Urinary bladder (tissue), 4 donors: ENCODE results near the gene CIAO2A. TPM values are rescaled to one million over a fixed set of nuclear protein-coding genes. Genes with fewer than 3 reads are reported as not detected.

Experiments
- DNase-seq: peaks from one replicate; pipeline ENCODE4 v3.0.0-alpha.2; 2015; ENCODE audit errors: extremely low spot score
- H3K27ac ChIP-seq: one replicate; pipeline ENCODE4 v1.5.1; 2013; ENCODE audit warnings: low read depth, mild to moderate bottlenecking, moderate library complexity
- H3K36me3 ChIP-seq: one replicate; pipeline ENCODE4 v1.6.1; 2013; ENCODE audit warnings: mild to moderate bottlenecking, moderate library complexity; ENCODE audit not compliant: insufficient read depth
- H3K4me1 ChIP-seq: one replicate; pipeline ENCODE4 v1.6.1; 2013; ENCODE audit warnings: mild to moderate bottlenecking, moderate library complexity; ENCODE audit not compliant: insufficient read depth
- H3K4me3 ChIP-seq: one replicate; pipeline ENCODE4 v1.5.1; 2013; ENCODE audit warnings: low read depth, low read length
- WGBS: extraction: QIAGEN DNeasy Blood & Tissue Kit; methylation state at CpG from one replicate; pipeline ENCODE4 v1.1.7; 2013; 5-methylcytosine and 5-hydroxymethylcytosine counted together
- polyA plus RNA-seq: library from polyadenylated mRNA; stranded (reverse); fragments of 200-250 nt; gene quantifications from one replicate; pipeline ENCODE4 v1.2.3, GENCODE V29; 2013
- total RNA-seq: library from RNA; depleted of rRNA; stranded (reverse); fragments of >200 nt; gene quantifications from one replicate; pipeline ENCODE4 v1.2.3, GENCODE V29; 2014
- donor health status: healthy with polysubstance abuse.
- donor health status: healthy.

Gene CIAO2A, protein sequence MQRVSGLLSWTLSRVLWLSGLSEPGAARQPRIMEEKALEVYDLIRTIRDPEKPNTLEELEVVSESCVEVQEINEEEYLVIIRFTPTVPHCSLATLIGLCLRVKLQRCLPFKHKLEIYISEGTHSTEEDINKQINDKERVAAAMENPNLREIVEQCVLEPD
- 54.6 TPM for total RNA-seq
- 33.5 TPM for polyA plus RNA-seq

DNA sequence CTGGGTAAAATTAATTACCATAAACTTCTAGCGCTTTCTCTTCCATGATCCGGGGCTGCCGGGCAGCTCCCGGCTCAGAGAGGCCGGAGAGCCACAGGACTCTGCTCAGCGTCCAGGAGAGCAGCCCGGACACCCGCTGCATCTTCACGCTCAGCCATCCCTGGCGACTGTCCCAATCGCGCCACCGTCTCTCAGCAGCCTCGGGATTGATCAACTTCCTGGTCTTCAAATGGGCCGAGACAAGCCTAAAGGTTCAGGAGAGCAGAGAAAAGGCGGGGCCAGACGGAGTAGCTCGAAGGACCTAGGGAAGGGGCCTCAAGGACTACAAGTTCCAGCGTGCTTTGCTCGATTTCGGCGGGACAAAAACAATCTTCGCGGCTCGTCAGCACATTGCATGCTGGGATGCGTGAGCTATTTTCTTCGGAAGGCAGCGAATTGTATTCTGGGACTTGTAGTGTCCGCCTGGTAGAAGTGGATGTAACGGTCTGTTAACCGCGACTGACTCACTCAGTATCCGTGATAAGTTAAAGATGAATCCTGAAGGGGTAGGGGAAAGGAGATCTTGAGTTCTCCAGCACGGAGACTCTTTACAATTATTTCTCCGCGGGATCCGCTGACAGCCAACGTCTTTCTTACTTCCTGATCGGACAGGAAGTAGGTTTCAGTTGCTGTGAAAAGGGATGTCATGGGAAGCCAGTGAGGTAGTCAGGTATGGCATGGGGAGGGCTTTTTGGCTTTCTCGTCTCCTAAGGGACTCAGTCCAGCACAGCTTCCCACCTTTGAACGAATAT is at the start of gene CIAO2A:
Gene CIAO2A, minus strand, starts transcription at position 212 of the 791 bp plus-strand sequence. Its CDS starts 70 bp downstream, at position 142.
- peak within 1 kb of the TSS; percentile 82 for H3K27ac ChIP-seq
- peak within 1 kb of the TSS; percentile 61 for H3K4me3 ChIP-seq
- H3K36me3 ChIP-seq = no peaks in the 10 kb centered on the region
- DNase-seq = peak; percentile 98
- H3K4me1 ChIP-seq = no peaks in the 10 kb centered on the region
- WGBS = under 1% methylated on average over 41 of the region's 41 CpGs

DNA sequence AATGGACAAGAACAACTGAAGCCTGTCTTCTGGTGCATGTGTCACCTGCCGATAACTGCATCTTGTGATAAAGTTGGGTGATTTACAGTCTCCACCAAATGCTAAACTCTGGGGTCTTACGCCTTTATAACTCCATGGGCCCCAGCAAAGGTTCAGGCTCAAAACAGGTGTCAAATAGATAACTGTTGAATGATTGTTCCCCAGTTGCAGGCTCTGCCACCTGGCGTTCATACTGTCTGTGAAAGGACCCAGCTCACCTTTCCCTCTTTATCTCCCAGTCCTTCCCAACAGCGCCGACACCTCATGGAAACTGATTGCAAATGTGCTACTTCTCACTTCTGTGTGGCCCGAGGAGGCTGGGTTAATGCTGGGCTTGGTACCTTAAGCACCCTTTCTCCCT is 49.6 kb upstream of the CIAO2A start:
- DNase-seq = no peak
- no peaks in the 10 kb centered on the region for H3K4me1 ChIP-seq
- peaks cover 2% of the 10 kb centered on the region for H3K36me3 ChIP-seq
- H3K4me3 ChIP-seq = no peak overlapping the region
- no peak overlapping the region for H3K27ac ChIP-seq
- WGBS = 85% methylated on average over 6 of the region's 6 CpGs

DNA sequence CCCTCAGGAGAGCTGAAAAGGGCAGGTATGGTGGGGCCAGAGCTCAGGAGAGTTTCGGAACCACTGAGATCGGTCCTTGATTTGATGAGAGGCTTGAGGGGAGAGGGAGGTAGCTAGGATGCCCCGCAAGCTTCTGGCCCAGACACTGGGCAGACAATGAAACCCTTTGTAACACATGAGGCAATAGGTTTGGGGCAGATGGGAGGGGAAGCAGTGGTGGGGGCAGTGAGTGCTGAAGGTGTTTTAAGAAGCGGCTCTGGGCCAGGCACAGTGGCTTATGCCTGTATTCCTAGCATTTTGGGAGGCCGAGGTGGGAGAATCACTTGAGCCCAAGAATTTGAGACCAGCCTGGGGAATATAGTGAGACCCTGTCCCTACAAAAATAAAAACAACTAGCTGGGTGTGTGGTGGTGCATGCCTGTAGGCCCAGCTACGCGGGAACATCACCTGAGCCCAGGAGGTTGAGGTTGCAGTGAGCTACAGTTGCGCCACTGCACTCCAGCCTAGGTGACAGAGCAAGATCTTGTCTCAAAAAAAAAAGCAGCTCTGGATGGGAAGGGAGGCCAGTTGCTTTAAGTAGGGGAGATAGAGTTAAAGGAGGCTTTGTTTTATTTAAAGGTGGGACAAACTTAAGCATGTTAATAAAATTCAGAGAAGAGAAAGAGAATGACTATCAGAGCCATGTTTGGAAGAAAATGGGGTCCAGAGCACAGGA is 48.3 kb upstream of the CIAO2A start:
- Histone ChIP-seq H3K4me1 (no peaks in the 10 kb centered on the region), H3K4me3 (no peak overlapping the region), H3K27ac (no peak overlapping the region), H3K36me3 (peaks cover 7% of the 10 kb centered on the region)
- WGBS = 97% methylated on average over 8 of the region's 8 CpGs
- DNase-seq = no peak

DNA sequence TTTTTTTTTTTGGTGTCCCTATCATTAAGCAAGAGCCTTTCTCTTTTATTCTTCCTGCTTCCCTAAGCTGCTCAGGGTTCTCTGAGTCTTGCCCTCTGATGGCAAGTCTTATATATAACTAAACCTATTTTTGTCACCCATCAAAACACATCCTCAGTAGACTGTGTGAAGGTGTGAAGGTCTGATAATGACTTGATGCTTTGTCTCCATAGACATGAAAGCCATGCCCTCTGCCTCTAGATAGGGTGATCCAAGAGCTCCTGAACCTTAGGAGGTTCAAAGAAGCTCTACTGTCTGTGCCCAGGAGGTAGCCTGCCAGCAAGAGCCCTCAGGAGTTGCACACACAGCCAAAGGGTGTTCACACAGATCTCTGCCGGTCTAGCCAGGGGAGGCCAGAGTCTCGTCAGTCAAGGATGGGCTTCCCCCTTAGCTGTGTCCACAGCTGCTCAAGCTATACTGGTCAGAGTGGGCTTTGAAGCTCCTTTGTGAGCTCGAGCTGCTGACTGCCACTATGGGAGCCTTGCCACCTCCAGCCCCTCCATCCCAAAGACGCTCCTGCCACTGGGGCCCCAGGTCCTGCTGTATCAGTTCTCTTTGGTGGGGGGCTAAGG is 44.8 kb upstream of the CIAO2A start:
- peaks cover 12% of the 10 kb centered on the region for H3K36me3 ChIP-seq
- 93% methylated on average over 4 of the region's 4 CpGs for WGBS
- no peaks in the 10 kb centered on the region for H3K4me1 ChIP-seq
- no peak overlapping the region for H3K27ac ChIP-seq
- H3K4me3 ChIP-seq = no peak overlapping the region
- DNase-seq = no peak

DNA sequence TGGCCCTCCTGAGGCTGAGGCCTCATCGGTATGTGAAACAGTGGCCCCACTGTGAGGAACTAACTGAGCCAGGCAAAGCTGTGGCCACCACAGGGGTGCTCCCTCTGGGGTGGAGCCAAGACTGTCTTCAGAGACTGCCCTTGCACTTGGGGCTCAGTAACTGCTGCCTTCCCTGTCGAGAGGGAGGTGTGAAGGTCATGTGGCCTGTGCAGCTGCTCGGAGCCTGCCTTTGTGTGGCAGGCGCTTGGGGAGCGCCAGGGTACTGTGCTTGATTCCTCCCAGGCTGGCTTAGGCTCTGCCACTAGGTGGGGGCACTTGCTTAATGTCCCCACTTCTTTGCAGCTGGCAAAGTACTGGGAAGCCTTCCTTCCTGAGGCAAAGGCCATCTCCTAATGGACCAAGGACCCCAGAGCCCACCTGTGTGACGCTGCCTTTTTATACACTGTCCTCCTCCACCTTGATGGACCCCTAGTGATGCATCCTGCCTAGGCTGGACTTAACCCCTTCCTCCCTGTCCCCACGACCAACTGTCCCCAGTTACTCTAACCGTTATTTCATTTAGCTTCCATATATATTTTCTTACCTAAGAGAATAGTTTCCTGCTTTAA is 43.7 kb upstream of the CIAO2A start:
- no peak for DNase-seq
- Histone ChIP-seq H3K36me3 (peaks cover 12% of the 10 kb centered on the region), H3K4me1 (no peaks in the 10 kb centered on the region), H3K4me3 (no peak overlapping the region), H3K27ac (no peak overlapping the region)
- 76% methylated on average over 8 of the region's 8 CpGs for WGBS

DNA sequence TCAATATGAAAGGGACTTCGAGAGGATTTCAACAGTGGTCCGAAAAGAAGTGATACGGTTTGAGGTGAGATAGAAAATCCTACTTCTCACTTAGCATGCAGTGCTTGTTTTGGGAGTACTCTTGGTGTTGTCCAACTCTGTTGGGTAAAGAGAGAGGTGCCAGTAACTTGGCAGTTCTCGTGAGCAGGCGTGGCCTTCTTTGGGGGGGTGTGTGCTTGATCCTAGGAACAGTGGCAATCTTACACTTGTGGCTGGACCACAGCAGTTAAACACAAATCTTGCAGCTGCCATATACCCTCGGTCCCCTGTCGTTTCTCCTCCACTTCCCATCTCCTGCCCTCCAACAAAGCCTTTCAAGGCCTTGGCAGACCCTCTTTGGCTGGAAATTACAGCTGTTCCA is 42.7 kb upstream of the CIAO2A start:
- H3K4me1 ChIP-seq = no peaks in the 10 kb centered on the region
- peaks cover 18% of the 10 kb centered on the region for H3K36me3 ChIP-seq
- WGBS = 93% methylated on average over 7 of the region's 7 CpGs
- no peak overlapping the region for H3K27ac ChIP-seq
- DNase-seq = no peak
- no peak overlapping the region for H3K4me3 ChIP-seq

DNA sequence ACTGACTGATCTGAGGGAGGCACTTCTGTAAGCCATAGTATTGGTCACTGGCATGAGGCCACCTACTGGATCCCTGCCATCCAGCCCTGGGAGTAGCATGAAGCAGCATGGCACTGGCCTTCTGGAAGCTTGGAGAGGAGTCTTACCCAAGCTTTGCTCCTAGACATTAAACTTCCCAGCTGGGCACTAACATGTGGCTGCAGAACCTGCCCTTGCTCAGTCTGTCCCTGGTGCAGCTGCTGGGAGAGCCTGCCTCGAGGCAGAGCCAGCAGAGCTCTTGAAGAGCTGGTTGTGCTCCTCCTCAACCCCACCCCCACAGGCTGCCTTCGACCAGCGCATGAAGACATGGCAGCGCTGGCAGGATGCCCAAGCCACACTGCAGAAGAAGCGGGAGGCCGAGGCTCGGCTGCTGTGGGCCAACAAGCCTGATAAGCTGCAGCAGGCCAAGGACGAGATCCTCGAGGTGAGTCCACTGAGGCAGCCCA is 40.7 kb upstream of the CIAO2A start:
- 68% methylated on average over 9 of the region's 9 CpGs for WGBS
- peaks cover 22% of the 10 kb centered on the region for H3K36me3 ChIP-seq

DNA sequence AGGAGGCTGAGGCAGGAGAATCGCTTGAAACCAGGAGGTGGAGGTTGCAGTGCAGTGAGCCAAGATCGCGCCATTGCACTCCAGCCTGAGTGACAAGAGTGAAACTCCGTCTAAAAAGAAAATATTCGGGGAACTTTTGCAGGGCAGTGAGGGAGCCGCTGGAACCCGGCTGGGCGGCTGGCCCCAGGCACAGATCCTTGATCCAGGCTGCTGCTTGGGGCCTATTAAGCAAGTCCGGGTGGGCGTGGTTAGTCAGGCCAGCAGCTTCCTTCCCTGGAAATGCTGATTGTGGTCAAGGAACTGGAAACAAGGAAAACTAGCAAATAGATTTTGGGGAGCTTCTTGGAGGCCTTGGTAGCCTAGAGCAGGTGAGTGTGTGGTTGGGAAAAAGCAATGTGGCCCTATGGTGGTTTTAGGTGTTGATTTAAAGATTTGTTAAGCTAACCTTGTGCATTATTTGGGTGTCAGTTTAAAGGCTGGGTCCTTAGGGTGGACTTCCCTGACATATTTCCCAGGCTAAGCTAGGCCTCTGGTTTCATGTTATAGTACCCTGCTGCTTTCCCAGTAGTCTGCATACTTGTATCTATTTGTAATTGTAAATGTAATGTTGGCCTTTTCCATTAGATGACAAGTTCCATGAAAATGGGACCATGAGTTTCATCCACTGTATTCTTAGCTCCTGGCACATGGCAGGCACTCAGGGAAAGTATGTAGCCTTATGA is 40.1 kb upstream of the CIAO2A start:
- no peak for DNase-seq
- no peaks in the 10 kb centered on the region for H3K4me1 ChIP-seq
- peaks cover 21% of the 10 kb centered on the region for H3K36me3 ChIP-seq
- 94% methylated on average over 10 of the region's 10 CpGs for WGBS
- no peak overlapping the region for H3K27ac ChIP-seq
- H3K4me3 ChIP-seq = no peak overlapping the region

More for the DNA sequence above, 40.7 kb upstream of the CIAO2A start:
- Histone ChIP-seq H3K4me1 (no peaks in the 10 kb centered on the region), H3K27ac (no peak overlapping the region), H3K4me3 (no peak overlapping the region)
- DNase-seq = no peak

DNA sequence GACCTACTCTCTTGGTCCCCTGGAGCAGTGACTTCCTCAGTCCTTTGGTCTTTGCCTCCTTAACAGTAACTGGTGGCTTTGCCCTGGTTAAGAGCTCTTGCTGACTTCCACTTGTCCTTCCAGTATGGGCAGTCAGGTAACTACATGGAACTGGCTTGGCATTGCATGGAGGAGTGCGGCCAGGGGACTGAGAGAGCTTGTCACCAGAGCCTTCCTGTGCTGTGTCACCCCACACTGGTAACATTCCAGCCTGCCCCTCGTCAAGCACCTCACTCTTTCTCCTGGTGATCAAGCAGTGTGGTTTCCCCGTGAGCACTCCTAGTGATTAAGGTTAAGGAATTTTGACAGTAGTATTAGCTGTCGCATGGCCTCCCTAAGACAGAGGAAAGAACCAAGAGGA is 38.6 kb upstream of the CIAO2A start:
- Histone ChIP-seq H3K36me3 (peaks cover 18% of the 10 kb centered on the region), H3K4me1 (no peaks in the 10 kb centered on the region), H3K4me3 (no peak overlapping the region), H3K27ac (no peak overlapping the region)
- DNase-seq = no peak
- 94% methylated on average over 4 of the region's 4 CpGs for WGBS

DNA sequence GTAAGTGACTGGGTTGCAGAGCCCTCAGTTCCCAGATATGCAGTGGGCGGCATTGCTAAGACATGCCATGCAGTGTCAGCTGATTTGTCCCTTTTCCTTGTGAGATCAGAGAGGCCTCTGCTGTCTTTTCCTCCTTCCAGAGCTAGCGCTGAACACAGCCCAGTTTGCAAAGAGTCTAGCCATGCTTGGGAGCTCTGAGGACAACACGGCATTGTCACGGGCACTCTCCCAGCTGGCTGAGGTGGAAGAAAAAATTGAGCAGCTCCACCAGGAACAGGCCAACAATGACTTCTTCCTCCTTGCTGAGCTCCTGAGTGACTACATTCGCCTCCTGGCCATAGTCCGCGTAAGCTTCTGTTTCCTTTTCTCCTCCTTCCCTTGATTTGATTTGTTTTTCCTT is 37.9 kb upstream of the CIAO2A start:
- H3K36me3 ChIP-seq = peaks cover 14% of the 10 kb centered on the region
- DNase-seq = no peak
- no peaks in the 10 kb centered on the region for H3K4me1 ChIP-seq
- H3K27ac ChIP-seq = no peak overlapping the region
- H3K4me3 ChIP-seq = no peak overlapping the region
- WGBS = 96% methylated on average over 7 of the region's 7 CpGs

DNA sequence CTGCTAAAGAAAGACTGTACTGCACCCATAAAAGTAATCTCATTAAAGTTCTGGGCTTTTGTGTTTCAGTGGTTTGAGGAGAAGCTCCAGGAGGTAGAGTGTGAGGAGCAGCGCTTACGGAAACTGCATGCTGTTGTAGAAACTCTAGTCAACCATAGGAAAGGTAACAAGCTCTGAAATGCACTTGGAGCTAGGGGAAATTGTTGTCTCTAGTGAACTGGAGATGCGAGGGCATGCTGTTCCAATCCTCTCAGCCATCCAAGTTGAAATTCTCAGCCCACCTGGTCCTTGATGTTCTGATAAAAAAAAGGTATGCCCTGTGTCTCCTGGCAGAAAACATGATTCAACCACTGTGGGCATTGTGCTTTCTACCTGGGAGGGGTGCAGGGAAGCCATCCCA is 36.5 kb upstream of the CIAO2A start:
- Histone ChIP-seq H3K36me3 (peaks cover 16% of the 10 kb centered on the region), H3K4me3 (no peak overlapping the region), H3K4me1 (no peaks in the 10 kb centered on the region), H3K27ac (no peak overlapping the region)
- DNase-seq = no peak
- WGBS = 95% methylated on average over 3 of the region's 3 CpGs

DNA sequence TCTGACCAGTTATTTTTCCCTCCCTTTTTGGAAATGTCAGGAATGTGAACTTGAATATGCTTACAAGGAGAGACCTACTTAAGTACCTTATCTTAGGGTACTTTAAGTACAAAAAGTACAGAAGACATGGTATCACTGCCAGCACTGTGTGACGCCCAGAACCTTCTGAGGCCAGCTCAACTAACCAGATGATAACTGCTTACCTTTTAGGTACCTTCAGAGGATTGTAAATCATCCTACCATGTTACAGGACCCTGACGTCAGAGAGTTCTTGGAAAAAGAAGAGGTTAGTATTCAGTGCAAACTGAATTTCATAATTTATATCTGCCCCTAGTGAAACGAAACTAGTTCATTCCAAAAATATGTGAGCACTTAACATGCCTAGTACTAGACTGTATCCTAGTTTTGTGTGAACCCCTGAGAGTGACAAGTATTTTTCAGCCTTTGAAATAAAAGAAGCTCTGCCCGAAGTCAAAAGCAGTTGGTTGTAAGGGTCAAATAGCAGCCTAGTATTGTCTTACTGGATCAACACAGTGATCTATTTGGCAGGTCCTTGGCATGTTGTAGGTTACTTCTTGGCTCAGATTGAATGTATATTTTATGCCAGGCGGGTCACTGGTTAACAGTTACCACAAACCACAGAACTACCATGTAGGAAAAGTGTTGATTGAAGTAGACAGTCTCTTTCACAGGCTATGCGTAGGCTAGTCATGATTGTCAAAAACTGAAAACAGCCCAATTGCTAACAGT is 34.1 kb upstream of the CIAO2A start:
- no peaks in the 10 kb centered on the region for H3K4me1 ChIP-seq
- H3K36me3 ChIP-seq = peaks cover 16% of the 10 kb centered on the region
- 87% methylated on average over 6 of the region's 6 CpGs for WGBS
- H3K4me3 ChIP-seq = no peak overlapping the region
- H3K27ac ChIP-seq = no peak overlapping the region
- no peak for DNase-seq
